Panc1 (cell line): Measurements from ENCODE around the gene ACSS3. TPM values are rescaled to one million over a fixed set of nuclear protein-coding genes. Genes with fewer than 3 reads are reported as not detected.

Source experiments
- ATAC-seq: fragments of 200-7000 bp; cut with Tn5 transposase; 2 replicates; pipeline ENCODE4 v1.9.1; 2020; ENCODE audit warnings: mild to moderate bottlenecking, moderate library complexity
- BruUV-seq: library from RNA; stranded (reverse); fragments of 400-500 nt; replicated peaks from 2 replicates; lab custom pipeline; 2021; lab: Mats Ljungman, UMichigan
- CTCF ChIA-PET: fragments of 300-600 bp; sonication (Branson Sonifier 250); formaldehyde crosslinking; loops from one replicate; lab custom pipeline; 2022; ENCODE audit warnings: antibody characterized with exemption; lab: Charles Lee
- POLR2A ChIA-PET: fragments of 300-600 bp; sonication (Branson Sonifier 250); formaldehyde crosslinking; loops from one replicate; lab custom pipeline; 2022; ENCODE audit warnings: antibody characterized with exemption; lab: Charles Lee
- DNase-seq: peaks from one replicate; pipeline ENCODE4 v3.0.0-alpha.2; 2010; ENCODE audit warnings: low read depth, low spot score
- H3K27ac ChIP-seq: 2 replicates; pipeline ENCODE4 v1.5.1; 2011; ENCODE audit warnings: mild to moderate bottlenecking, low read length, inconsistent platforms
- H3K27me3 ChIP-seq: fragments of 200-500 bp; sonication (Bioruptor generic); 2 replicates; pipeline ENCODE4 v1.6.0; 2014; ENCODE audit warnings: low read length, inconsistent platforms; ENCODE audit not compliant: control insufficient read depth, insufficient read depth
- H3K36me3 ChIP-seq: fragments of 200-500 bp; sonication (Bioruptor generic); 2 replicates; pipeline ENCODE4 v1.5.1; 2014; ENCODE audit warnings: inconsistent platforms, mild to moderate bottlenecking, low read length, moderate library complexity; ENCODE audit not compliant: control insufficient read depth, insufficient read depth
- H3K4me1 ChIP-seq: 2 replicates; pipeline ENCODE4 v1.5.1; 2011; ENCODE audit warnings: inconsistent platforms, mild to moderate bottlenecking, low read length, moderate library complexity; ENCODE audit not compliant: control insufficient read depth, insufficient read depth
- H3K4me3 ChIP-seq, 2 experiments: 2 replicates each; pipeline ENCODE4 v1.5.1; 2011 to 2012; ENCODE audit warnings: low read depth in 2 of 2, low read length in 2 of 2, mild to moderate bottlenecking in 2 of 2, inconsistent platforms in 1 of 2, moderate library complexity in 1 of 2
- H3K9me3 ChIP-seq: fragments of 200-500 bp; sonication (Bioruptor generic); 2 replicates; pipeline ENCODE4 v1.5.1; 2014; ENCODE audit warnings: low read depth, mild to moderate bottlenecking, inconsistent platforms, low read length, moderate library complexity; ENCODE audit not compliant: control insufficient read depth, insufficient read depth
- POLR2AphosphoS5 ChIP-seq: IDR thresholded peaks from 2 replicates; pipeline ENCODE4 v1.6.1; 2012; ENCODE audit warnings: mild to moderate bottlenecking, low read depth, low read length, moderate library complexity
- SIN3A ChIP-seq: IDR thresholded peaks from 2 replicates; pipeline ENCODE4 v1.6.1; 2012; ENCODE audit warnings: low read depth, mild to moderate bottlenecking, low read length, moderate library complexity, borderline replicate concordance; ENCODE audit not compliant: insufficient read depth
- TCF7L2 ChIP-seq: IDR thresholded peaks from 2 replicates; pipeline ENCODE4 v1.6.1; 2011; ENCODE audit warnings: mild to moderate bottlenecking, low read depth, low read length, inconsistent platforms
- in situ Hi-C: cut with HindIII; loops from 2 replicates; pipeline ENCODE4 v1.10.0; 2016; ENCODE audit warnings: low sequenced_read_pairs, low pct_unique_long_range_greater_than_20kb
- intact Hi-C: fragments of 100-400 bp; cut with micrococcal nuclease; formaldehyde crosslinking; loops from one replicate; pipeline ENCODE4 v1.10.0; 2022; ENCODE audit not compliant: unreplicated experiment
- total RNA-seq: library from RNA; stranded (reverse); gene quantifications from one replicate; pipeline ENCODE4 v1.2.1, GENCODE V29; 2021; ENCODE audit not compliant: unreplicated experiment
- TF ChIP-seq, protein P1 (sequence below): fragments of 450-650 bp; IDR thresholded peaks from 2 replicates; pipeline ENCODE4 v1.5.1; 2017; ENCODE audit warnings: mild to moderate bottlenecking
- TF ChIP-seq, protein P2 (sequence below), 2 experiments: IDR thresholded peaks; 2 replicates each; pipeline ENCODE4 v1.6.1; 2011 to 2012; ENCODE audit warnings: low read depth in 2 of 2, control low read depth in 1 of 2, low read length in 1 of 2, mild to moderate bottlenecking in 1 of 2, moderate library complexity in 1 of 2; ENCODE audit not compliant: insufficient read depth in 1 of 2

ACSS3 gene
- total RNA-seq, 1 experiment from 2014 or later, result 0.10 TPM

DNA sequence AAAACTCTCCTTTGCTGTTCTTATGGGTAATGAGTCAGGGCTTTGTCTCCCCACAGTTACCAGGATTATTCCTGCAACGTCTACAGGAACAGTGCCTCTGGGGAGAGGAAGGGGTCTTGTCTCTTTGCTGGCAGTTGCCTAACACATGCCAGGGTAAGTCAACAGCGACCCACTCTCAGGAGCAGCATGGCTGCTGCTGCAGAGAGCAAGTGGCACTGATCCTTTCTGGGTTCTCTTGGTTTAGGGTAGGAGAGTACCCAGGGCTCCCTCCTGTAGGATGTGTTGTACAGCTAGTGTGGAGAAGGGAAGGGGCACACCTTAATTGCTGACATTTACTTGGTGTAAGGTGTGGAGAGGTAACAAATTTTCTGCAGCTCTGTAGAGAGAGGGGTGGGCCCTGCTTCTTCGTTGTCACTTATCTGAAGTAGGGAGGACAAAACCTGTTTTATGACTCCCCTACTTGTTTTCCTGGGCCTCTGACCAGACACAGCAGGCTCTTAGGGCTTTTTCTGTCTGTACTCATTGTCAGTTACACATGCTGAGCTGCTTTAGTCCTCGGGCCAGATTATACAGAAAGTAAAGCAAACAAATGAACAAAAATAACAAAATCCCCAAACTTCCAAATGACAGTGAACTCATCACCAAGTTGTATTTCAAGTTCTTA lies 168.2 kb downstream of the ACSS3 start:
- Histone ChIP-seq H3K27ac (no peak overlapping the region), H3K4me1 (no peaks in the 10 kb centered on the region), H3K36me3 (no peaks in the 10 kb centered on the region), H3K9me3 (no peaks in the 10 kb centered on the region), H3K4me3 (no peak overlapping the region), H3K27me3 (no peaks in the 10 kb centered on the region)
- TF ChIP-seq, protein P1, sequence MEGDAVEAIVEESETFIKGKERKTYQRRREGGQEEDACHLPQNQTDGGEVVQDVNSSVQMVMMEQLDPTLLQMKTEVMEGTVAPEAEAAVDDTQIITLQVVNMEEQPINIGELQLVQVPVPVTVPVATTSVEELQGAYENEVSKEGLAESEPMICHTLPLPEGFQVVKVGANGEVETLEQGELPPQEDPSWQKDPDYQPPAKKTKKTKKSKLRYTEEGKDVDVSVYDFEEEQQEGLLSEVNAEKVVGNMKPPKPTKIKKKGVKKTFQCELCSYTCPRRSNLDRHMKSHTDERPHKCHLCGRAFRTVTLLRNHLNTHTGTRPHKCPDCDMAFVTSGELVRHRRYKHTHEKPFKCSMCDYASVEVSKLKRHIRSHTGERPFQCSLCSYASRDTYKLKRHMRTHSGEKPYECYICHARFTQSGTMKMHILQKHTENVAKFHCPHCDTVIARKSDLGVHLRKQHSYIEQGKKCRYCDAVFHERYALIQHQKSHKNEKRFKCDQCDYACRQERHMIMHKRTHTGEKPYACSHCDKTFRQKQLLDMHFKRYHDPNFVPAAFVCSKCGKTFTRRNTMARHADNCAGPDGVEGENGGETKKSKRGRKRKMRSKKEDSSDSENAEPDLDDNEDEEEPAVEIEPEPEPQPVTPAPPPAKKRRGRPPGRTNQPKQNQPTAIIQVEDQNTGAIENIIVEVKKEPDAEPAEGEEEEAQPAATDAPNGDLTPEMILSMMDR, result no peak
- TF ChIP-seq, protein P2, sequence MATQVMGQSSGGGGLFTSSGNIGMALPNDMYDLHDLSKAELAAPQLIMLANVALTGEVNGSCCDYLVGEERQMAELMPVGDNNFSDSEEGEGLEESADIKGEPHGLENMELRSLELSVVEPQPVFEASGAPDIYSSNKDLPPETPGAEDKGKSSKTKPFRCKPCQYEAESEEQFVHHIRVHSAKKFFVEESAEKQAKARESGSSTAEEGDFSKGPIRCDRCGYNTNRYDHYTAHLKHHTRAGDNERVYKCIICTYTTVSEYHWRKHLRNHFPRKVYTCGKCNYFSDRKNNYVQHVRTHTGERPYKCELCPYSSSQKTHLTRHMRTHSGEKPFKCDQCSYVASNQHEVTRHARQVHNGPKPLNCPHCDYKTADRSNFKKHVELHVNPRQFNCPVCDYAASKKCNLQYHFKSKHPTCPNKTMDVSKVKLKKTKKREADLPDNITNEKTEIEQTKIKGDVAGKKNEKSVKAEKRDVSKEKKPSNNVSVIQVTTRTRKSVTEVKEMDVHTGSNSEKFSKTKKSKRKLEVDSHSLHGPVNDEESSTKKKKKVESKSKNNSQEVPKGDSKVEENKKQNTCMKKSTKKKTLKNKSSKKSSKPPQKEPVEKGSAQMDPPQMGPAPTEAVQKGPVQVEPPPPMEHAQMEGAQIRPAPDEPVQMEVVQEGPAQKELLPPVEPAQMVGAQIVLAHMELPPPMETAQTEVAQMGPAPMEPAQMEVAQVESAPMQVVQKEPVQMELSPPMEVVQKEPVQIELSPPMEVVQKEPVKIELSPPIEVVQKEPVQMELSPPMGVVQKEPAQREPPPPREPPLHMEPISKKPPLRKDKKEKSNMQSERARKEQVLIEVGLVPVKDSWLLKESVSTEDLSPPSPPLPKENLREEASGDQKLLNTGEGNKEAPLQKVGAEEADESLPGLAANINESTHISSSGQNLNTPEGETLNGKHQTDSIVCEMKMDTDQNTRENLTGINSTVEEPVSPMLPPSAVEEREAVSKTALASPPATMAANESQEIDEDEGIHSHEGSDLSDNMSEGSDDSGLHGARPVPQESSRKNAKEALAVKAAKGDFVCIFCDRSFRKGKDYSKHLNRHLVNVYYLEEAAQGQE (IDR thresholded peaks at IDR 0.05; ENCODE audit: insufficient read depth in 1 of 2, low read depth in 2 of 2, low read length in 1 of 2), result no peak
- no peak for TF ChIP-seq POLR2AphosphoS5
- TF ChIP-seq SIN3A, result no peak
- no peak for TF ChIP-seq TCF7L2
- ATAC-seq (no peak), DNase-seq (no peak)
- no TSS peak for BruUV-seq
- CTCF ChIA-PET, result no interaction called here
- POLR2A ChIA-PET, result no interaction called here
- intact Hi-C loops, result no loop called here
- in situ Hi-C loops, result no loop called here

DNA sequence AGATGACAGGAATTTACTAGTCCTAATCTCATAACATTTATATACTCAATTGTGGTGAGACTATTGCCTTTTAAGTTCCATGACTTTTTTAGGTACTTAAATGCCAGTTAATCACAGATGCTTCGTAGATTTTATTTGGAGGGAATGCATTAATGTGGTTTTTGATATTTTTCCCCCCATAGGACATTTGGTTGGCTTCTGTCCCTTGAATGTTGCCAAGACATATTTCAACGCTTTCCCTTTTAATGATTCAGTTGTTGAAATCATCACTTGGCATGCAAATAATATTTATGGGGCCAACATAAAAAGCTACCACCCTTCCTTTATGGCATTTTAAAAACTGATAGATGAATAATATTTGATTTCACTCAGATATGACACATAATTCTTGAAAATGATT lies 172.1 kb downstream of the ACSS3 start:
- Histone ChIP-seq H3K36me3 (no peaks in the 10 kb centered on the region), H3K4me3 (no peak overlapping the region), H3K27ac (no peak overlapping the region), H3K4me1 (no peaks in the 10 kb centered on the region), H3K9me3 (no peaks in the 10 kb centered on the region), H3K27me3 (no peaks in the 10 kb centered on the region)
- in situ Hi-C loops, result no loop called here
- ChIA-PET POLR2A (no interaction called here), CTCF (no interaction called here)
- intact Hi-C loops, result loop anchor here (10.0 kb wide), 1 partner anchor 775 kb away; no protein-coding TSS in a partner anchor
- no peak for DNase-seq
- BruUV-seq, result no TSS peak
- TF ChIP-seq, protein P2 (IDR thresholded peaks at IDR 0.05; ENCODE audit: insufficient read depth in 1 of 2, low read depth in 2 of 2, low read length in 1 of 2), result no peak
- TF ChIP-seq SIN3A (no peak), TCF7L2 (no peak), POLR2AphosphoS5 (no peak)
- TF ChIP-seq, protein P1, result no peak
- no peak for ATAC-seq
